Activated CD8-positive, alpha-beta memory T cell treated with anti-CD3 and anti-CD28 coated beads, Interleukin-2, amount 50 U/mL, for 24 hours (primary cell): Measurements from ENCODE around the gene CADPS2.

Source experiments
- DNase-seq: peaks from one replicate; pipeline ENCODE4 v3.0.0-alpha.2; 2020; ENCODE audit errors: extremely low read depth

CADPS2 gene

GRCh38 chr7:122457325-122457724 is 428.9 kb downstream of the CADPS2 start:
- DNase-seq: no peak

GRCh38 chr7:122454776-122455507 is 431.3 kb downstream of the CADPS2 start:
- DNase-seq: no peak

GRCh38 chr7:122453432-122453831 is 432.8 kb downstream of the CADPS2 start:
- no peak for DNase-seq

GRCh38 chr7:122448893-122449589 is 437.2 kb downstream of the CADPS2 start:
- DNase-seq: no peak

DNA sequence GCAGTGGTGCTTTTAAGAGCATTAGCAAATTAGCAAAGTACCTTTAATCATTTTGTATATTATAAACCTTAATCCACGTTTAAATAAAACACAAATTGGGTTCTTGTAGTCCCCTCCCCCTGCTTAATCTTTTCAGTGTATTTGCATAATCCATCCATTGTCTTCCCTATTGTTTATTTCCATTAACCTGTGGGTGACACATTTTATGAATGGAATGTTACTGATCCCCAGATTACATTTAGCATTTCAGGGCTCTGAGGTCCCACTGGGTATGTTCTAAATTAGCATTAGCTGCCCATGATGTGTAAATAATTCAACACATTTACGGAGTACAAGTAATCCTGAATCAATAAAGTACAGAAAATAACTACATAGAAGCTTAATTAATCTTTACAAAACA is 443.3 kb downstream of the CADPS2 start:
- no peak for DNase-seq

DNA sequence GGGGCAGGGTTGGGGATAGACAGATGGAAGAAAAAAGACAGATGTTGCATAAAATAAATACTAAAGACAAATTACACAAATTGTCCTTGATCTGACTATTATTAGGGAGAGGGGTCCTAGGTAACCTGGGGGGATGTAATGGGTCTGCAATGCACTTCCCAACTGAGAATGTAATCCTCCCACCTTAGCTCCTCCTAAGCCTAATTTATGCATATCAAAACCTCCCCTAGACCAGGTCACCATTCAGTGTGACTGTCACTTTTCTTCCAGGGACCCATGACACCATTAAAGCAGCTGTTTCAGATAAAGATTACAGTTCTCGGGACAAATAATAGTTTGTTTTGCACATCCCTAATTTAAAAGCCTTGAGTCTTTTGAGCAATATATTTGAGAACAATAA is 447.8 kb downstream of the CADPS2 start:
- DNase-seq: no peak

DNA sequence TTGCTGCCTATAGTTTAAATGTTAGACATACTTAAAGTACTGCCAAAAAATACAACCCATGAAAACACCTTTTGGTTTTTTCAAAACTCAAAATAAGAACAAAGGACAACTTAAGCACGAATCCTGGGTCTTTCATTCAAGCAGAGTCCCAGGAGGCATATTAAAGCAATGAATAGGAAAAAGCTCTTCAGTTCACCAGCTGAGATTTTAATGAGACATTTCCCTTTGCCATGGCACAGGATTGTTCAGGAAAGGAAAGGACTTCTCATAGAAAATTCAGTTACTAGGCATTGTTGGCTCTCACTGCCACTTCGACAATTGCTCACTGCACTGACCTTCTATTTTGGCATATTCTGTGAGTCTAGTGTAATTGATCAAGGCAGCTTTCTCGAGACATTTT is 448.3 kb downstream of the CADPS2 start:
- no peak for DNase-seq

DNA sequence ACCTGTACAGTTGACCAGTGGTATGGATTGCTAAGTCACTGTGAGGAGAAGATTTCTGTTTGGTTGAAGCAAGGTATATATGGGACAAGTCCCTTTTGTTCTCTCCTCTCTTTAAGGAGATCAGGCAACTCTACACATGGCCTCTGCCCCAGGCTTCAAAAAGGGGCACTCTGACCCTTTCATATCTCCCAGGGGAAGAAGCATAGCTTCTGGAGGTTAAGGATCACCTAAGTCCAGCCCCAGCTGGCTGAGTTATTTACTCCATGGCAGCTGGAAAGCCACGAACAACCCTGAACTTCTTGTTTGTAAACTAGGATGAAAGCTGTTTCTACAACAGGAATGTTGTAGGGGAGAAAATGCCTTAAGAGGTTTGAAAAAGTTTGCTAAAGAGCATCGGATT is 452.5 kb downstream of the CADPS2 start:
- no peak for DNase-seq

- no peak for DNase-seq
Observed at GRCh38 chr7:122430710-122431109, 455.6 kb downstream of the CADPS2 start.

- no peak for DNase-seq
Observed at GRCh38 chr7:122429926-122430325, 456.3 kb downstream of the CADPS2 start.

DNA sequence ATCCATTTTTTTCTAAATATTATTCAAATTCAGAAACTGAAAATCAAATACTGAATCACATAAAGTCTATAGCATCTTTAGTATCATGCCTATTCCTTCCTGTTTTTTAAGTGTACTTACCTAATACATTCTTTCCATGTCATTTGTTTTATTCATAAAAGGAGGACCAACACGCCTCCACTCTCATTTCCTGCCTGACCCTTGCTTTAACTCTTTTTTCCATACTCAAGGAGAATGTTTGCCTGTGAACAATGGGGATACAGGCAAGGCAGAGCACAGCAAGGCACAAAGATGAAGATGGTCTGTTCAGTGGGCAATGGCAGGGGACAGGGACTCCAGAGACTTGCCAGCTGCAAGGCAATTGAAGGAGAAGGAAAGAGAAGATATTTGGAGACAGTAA is 460.5 kb downstream of the CADPS2 start:
- DNase-seq: no peak

GRCh38 chr7:122423591-122423990 is 462.7 kb downstream of the CADPS2 start:
- no peak for DNase-seq

DNA sequence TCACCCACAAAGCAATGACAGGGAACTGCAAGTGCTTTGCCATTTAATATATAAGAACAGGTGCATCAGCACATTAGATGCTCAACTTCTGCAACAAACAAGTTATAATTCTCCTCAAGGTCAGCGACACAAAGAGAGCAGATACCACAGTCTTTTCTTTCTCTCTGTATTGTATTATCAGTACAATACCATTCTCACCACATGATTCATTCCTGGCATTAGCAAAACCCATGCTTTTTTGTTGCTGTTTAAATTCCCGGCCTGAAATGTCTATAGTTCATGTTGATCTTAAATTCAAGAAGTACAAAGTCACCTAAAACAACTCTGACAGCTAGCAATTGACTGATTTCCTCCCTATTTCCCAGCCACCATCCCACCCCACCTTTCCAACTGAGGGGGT is 469.9 kb downstream of the CADPS2 start:
- DNase-seq: no peak

DNA sequence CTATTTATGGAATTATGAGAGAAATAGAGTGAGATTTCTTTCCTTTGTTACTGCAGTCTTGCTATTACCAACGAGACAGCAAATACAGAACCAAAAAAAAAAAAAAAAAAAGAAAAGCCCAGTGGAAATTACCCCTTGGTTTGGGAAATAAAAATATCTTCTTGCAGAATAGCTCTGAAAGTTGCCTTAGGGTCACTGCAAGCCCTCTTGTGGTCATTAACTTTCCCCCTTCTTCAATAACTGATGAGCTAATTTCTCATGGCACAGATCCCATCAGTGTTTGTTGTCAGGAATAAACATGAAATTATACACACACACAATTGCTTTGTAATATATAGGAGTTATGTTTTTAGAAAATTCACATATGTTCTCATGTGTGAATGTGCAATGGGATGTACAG is 470.8 kb downstream of the CADPS2 start:
- no peak for DNase-seq

DNA sequence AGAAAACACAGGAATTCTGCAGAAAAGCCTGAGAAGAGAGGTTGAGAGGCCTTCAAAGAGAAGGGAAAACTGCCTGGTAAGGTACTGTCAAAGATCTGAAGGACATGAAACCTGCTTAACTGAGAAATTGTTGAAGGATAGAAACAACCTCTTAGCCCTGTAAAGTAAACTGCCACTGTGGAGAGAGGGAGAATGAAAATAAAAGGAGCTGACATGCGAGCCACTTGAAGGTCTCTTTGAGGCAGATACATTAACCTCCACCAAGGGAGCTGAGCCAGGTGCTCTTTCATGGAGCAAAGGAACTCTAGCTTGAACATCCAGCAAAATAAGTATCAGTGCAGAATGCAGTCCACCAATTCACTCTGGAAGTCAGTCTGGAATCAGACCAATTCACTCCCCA is 472.9 kb downstream of the CADPS2 start:
- no peak for DNase-seq

- no peak for DNase-seq
Observed at GRCh38 chr7:122412883-122413282, 473.4 kb downstream of the CADPS2 start.

GRCh38 chr7:122412441-122412840 is 473.8 kb downstream of the CADPS2 start:
- DNase-seq: no peak

- no peak for DNase-seq
Observed at GRCh38 chr7:122407195-122407594, 479.1 kb downstream of the CADPS2 start.

DNA sequence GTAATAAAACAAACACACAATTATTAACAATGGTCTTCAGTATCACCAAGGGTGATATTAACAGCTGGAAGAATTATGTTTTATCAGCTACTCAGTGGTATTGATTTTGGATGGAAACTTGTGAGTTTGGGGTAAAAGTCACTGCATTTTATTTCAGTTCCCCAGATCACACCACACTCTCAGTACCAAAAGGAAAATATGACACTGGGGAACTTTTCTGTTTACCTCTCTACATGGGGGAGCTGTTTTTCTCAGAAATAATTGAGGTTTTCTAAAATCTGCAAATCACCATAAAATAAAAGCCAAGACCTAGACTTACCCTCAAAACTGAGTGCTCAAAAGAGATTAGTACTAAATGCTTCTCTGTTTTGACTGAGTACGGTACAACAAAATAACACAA is 483.1 kb downstream of the CADPS2 start:
- DNase-seq: no peak

DNA sequence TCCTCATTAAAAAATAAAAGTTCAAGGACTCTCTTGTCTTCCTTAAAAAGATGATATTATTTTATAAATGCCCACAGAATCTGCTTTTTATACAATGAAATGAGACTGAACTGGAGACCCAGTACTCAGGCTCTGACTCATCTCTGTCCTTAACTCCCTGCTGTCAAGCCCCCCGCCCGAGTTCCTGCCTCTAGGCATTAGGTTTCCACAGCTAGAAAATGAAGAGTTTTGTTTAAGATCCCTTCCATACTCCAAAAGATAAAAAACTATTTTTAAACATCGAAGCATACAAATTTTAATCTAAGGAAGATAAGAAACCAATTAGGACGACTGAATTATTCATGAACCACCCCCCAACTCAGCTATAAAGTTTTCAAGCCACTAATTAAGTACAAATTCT is 484.0 kb downstream of the CADPS2 start:
- no peak for DNase-seq

DNA sequence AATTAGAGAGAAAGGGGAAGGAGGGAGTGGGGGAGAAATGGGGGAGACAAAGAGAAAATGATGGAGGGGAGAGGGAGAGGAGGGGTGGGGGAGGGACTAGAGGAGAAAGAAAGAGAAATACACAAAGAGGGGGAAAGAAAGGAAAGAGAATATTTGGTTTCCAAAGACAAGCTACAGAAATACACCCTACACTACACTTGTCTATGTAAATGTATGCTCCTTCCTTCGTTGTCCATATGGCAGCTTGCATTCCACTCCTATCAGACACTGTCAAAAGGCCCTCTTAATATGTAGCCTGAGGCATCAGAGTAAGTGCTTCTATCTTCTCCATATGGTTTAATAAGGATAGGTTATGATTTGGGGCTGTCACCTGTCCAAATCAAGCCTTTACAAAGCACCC is 488.9 kb downstream of the CADPS2 start:
- DNase-seq: no peak

GRCh38 chr7:122394512-122394911 is 491.7 kb downstream of the CADPS2 start:
- no peak for DNase-seq

GRCh38 chr7:122384528-122384927 is 501.7 kb downstream of the CADPS2 start:
- no peak for DNase-seq

GRCh38 chr7:122383934-122384333 is 502.3 kb downstream of the CADPS2 start:
- DNase-seq: no peak
